Hematopoietic multipotent progenitor cell treated with erythropoietin and hydrocortisone succinate and interleukin-3 and kit ligand, for 17 days (in vitro differentiated cells): ENCODE measurements around the gene CYB5B.

ENCODE experiments used
- DNase-seq: peaks from one replicate; pipeline ENCODE4 v3.0.0-alpha.2; 2015; ENCODE audit warnings: low spot score

Gene CYB5B

GRCh38 chr16:69486724-69487123 is 62.3 kb downstream of the CYB5B start:
- no peak for DNase-seq

GRCh38 chr16:69490707-69491324 is 66.4 kb downstream of the CYB5B start:
- DNase-seq = no peak

GRCh38 chr16:69494991-69495392 is 70.6 kb downstream of the CYB5B start:
- peak; percentile 55 for DNase-seq

GRCh38 chr16:69495821-69496220 is 71.4 kb downstream of the CYB5B start:
- peak; percentile 19 for DNase-seq

DNA sequence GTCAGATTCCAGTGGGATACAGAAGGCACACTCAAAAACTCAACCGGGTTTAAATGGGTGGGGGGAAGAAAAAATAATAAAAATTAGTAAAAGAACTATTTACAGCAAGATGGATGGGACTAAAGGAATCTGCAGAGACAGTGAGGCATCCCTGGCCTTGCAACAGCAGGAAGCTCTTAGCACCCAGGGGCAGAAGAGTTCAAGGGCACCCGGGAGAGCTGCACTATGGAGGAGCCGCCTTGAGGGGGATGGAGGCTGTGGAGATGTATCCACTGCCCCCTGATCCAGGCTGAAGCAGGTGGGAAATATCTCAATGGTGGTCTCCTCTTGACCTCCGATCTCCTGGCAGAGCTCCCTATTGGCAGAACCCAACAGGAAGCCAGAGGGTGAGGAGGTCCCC is 72.0 kb downstream of the CYB5B start:
- DNase-seq = no peak

DNA sequence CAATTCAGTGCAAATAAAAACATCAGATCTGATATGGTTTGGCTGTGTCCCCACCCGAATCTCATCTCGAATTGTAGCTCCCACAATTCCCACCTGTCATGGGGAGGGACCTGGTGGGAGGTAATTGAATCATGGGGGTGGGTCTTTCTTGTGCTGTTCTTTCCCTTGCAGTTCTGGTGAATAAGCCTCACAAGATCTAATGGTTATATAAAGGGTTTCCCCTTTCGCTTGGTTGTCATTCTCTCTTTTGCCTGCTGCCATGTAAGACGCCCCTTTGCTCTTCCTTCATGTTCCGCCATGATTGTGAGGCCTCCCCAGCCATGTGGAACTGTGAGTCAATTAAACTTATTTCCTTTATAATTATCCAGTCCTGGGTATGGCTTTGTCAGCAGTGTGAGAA is 72.5 kb downstream of the CYB5B start:
- DNase-seq = no peak

DNA sequence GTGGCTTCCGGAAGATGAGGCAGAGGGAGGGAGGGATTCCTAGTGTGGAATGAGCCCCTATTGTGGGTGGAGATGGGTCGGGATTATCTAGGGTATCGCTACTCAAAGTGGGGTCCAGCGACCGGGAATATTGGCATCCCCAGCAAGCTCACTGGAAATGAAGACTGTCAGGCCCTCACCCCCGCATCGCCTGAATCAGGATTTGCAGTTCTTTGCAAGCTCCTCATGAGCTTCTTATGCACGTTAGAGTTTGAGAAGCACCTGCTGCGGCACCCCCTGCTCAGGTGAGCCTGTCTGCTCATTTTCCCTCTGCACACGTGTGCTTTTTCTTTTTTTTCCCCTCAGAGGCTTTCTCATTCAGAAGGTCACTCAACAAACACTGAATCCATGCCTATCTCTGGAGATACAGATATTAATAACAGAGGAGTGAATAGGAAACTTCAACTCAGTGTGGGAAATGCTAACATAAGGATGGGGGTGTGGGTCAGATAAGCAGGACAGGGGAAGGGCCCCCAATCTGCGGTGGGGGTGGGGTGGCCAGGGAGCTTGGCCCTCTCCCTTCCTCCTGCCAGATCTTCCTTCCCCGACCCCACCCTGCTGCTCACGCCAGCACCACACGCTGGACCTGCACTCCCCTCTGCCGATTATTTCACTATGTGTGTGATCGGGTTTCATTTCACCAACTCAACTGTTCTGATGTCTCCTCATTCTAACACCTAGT is 73.6 kb downstream of the CYB5B start:
- DNase-seq = no peak

GRCh38 chr16:69498926-69499325 is 74.5 kb downstream of the CYB5B start:
- no peak for DNase-seq

GRCh38 chr16:69499541-69500230 is 75.3 kb downstream of the CYB5B start:
- DNase-seq = no peak

- DNase-seq = no peak
Observed at GRCh38 chr16:69500496-69500895, 76.1 kb downstream of the CYB5B start.

- DNase-seq = no peak
Observed at GRCh38 chr16:69501956-69502745, 77.7 kb downstream of the CYB5B start.

GRCh38 chr16:69503244-69503643 is 78.8 kb downstream of the CYB5B start:
- DNase-seq = no peak

DNA sequence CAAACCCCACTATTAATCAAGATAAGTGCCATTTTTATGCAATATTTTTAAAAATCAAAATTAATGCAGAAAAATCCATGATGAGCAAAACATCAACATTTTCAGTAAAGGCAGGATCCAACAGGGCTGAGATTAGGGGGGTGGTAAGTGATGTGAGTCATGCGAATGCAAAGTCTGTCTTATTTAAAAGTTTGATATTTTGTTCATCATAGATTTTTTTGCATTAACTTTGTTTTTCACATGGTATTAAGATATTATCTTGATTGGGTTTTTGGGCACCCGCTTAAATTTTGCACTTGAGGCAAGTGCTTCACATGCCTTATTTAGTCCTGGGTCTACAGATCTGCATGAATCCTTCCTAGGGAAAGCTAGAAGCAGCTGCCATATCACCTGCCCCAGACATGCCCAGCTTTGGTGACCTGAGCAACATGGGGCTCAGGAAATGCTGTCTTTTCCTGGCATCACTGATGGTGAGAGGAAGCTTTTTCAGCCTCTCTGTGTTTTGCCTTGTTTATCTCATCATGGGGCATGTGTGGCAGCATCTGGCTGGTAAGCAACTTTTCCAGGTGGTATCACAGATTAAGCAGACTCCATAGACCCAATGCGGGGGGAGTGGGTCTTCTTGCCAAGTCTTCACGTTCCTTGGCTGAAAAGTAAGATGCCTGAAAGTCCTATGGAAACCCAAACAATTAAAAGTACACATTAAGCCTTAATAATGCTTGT is 83.8 kb downstream of the CYB5B start:
- peak; percentile 79 for DNase-seq

- no peak for DNase-seq
Observed at GRCh38 chr16:69509125-69509524, 84.7 kb downstream of the CYB5B start.

DNA sequence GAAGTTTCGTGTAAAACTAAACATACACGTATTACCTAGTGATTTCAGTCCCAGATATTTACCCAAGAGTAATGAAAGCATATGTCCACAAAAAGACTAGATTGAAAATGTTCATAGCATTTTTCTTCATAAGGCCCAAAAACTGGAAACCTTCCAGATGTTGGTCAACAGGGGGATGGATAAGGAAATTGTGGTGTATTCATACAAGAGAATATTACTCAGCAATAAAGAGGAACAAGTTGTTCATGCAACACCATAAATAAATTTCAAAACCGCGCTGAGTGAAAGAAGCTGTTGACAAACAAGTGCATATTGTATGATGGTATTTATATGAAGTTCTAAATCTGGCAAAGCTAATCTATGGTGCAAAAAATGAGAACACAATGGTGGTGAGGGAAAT is 87.2 kb downstream of the CYB5B start:
- DNase-seq = peak; percentile 16

GRCh38 chr16:69513180-69513966 is 89.0 kb downstream of the CYB5B start:
- no peak for DNase-seq

- no peak for DNase-seq
Observed at GRCh38 chr16:69514356-69514755, 89.9 kb downstream of the CYB5B start.
